CD14-positive monocyte (primary cell): ENCODE measurements around the gene U2SURP. TPM values are rescaled to one million over a fixed set of nuclear protein-coding genes. Genes with fewer than 3 reads are reported as not detected.

Experiments used
- DNase-seq, 3 donors: peaks; one replicate each; pipeline ENCODE4 v3.0.0-alpha.2; 2011 to 2022
- H2AFZ ChIP-seq: 2 replicates; pipeline ENCODE4 v1.6.0; 2012; ENCODE audit warnings: mild to moderate bottlenecking, low read depth, low read length, inconsistent platforms; ENCODE audit not compliant: insufficient read depth, poor library complexity, severe bottlenecking
- H3K27ac ChIP-seq, 2 donors: 1 replicate in 1 of 2; 2 replicates in 1 of 2; pipeline ENCODE4 v1.5.1; 2012 to 2013; ENCODE audit warnings: low read length in 2 of 2, control low read depth in 1 of 2, inconsistent platforms in 1 of 2, low read depth in 1 of 2, mild to moderate bottlenecking in 1 of 2
- H3K27me3 ChIP-seq, 2 donors: one replicate each; pipeline versions ENCODE4 v1.6.0 to v1.6.1; 2011 to 2013; ENCODE audit warnings: low read length in 2 of 2; ENCODE audit not compliant: control insufficient read depth in 2 of 2, insufficient read depth in 2 of 2
- H3K36me3 ChIP-seq, 2 donors: replicated peaks in 1 of 2; 1 replicate in 1 of 2; 2 replicates in 1 of 2; pipeline versions ENCODE4 v1.5.1 to v1.6.1; 2012 to 2013; ENCODE audit warnings: low read length in 2 of 2, control low read depth in 1 of 2, inconsistent platforms in 1 of 2, mild to moderate bottlenecking in 1 of 2; ENCODE audit not compliant: insufficient read depth in 2 of 2, control insufficient read depth in 1 of 2
- H3K4me1 ChIP-seq, 2 donors: 1 replicate in 1 of 2; 2 replicates in 1 of 2; pipeline versions ENCODE4 v1.5.1 to v1.6.1; 2012 to 2013; ENCODE audit warnings: low read length in 2 of 2, control low read depth in 1 of 2, inconsistent platforms in 1 of 2, mild to moderate bottlenecking in 1 of 2, moderate library complexity in 1 of 2; ENCODE audit not compliant: insufficient read depth in 2 of 2, control insufficient read depth in 1 of 2
- H3K4me2 ChIP-seq: replicated peaks from 2 replicates; pipeline ENCODE3; 2012; ENCODE audit warnings: low read length, moderate library complexity, mild to moderate bottlenecking; ENCODE audit not compliant: poor library complexity, severe bottlenecking; ENCODE audit errors: extremely low read depth
- H3K4me3 ChIP-seq, 3 experiments: fragments of 200-600 bp in 1 of 3; sonication (generic) in 1 of 3; replicated peaks in 1 of 3; 1 replicate in 2 of 3; 2 replicates in 1 of 3; pipeline ENCODE4 v1.5.1; 2011 to 2013; ENCODE audit warnings: low read length in 3 of 3, mild to moderate bottlenecking in 3 of 3, control low read depth in 2 of 3, low read depth in 2 of 3, inconsistent platforms in 1 of 3, moderate library complexity in 1 of 3
- H3K79me2 ChIP-seq: 2 replicates; pipeline ENCODE4 v1.6.0; 2012; ENCODE audit warnings: mild to moderate bottlenecking, control low read depth, inconsistent platforms, low read length, moderate library complexity; ENCODE audit not compliant: insufficient read depth
- H3K9ac ChIP-seq: 2 replicates; pipeline ENCODE4 v1.6.0; 2017; ENCODE audit warnings: low read length, mild to moderate bottlenecking; ENCODE audit not compliant: insufficient read depth, poor library complexity, severe bottlenecking
- H3K9me3 ChIP-seq, 2 donors: replicated peaks in 1 of 2; 1 replicate in 1 of 2; 2 replicates in 1 of 2; pipeline versions ENCODE4 v1.5.1 to v1.6.1; 2012 to 2013; ENCODE audit warnings: low read length in 2 of 2, control low read depth in 1 of 2; ENCODE audit not compliant: control insufficient read depth in 1 of 2, insufficient read depth in 1 of 2
- H4K20me1 ChIP-seq: 2 replicates; pipeline ENCODE4 v1.6.0; 2012; ENCODE audit warnings: mild to moderate bottlenecking, low read length, control low read depth, moderate library complexity; ENCODE audit not compliant: insufficient read depth
- H3K27ac Mint-ChIP-seq, 7 donors: one replicate each; pipeline ENCODE4 v1.8.0; 2020; ENCODE audit warnings: mild to moderate bottlenecking in 7 of 7, mixed read lengths in 7 of 7, moderate library complexity in 6 of 7, inconsistent platforms in 2 of 7
- H3K27me3 Mint-ChIP-seq, 3 donors: one replicate each; pipeline ENCODE4 v1.8.0; 2021 to 2022; ENCODE audit warnings: low read depth in 3 of 3, mild to moderate bottlenecking in 3 of 3, mixed read lengths in 3 of 3, moderate library complexity in 3 of 3, inconsistent platforms in 1 of 3
- H3K36me3 Mint-ChIP-seq, 2 donors: one replicate each; pipeline ENCODE4 v1.8.0; 2020; ENCODE audit warnings: mixed read lengths in 2 of 2, inconsistent platforms in 1 of 2, mild to moderate bottlenecking in 1 of 2
- H3K4me1 Mint-ChIP-seq: one replicate; pipeline ENCODE4 v1.8.0; 2020; ENCODE audit warnings: mild to moderate bottlenecking, mixed read lengths
- H3K4me3 Mint-ChIP-seq, 2 donors: one replicate each; pipeline ENCODE4 v1.8.0; 2020; ENCODE audit warnings: mild to moderate bottlenecking in 2 of 2, mixed read lengths in 2 of 2, moderate library complexity in 1 of 2
- H3K9me3 Mint-ChIP-seq, 7 donors: one replicate each; pipeline ENCODE4 v1.8.0; 2020 to 2022; ENCODE audit warnings: mixed read lengths in 7 of 7, mild to moderate bottlenecking in 6 of 7, moderate library complexity in 6 of 7, inconsistent platforms in 2 of 7
- WGBS: methylation state at CpG from one replicate; pipeline ENCODE4 v1.1.5; 2013; ENCODE audit warnings: missing lambda C conversion rate; ENCODE audit not compliant: insufficient coverage; 5-methylcytosine and 5-hydroxymethylcytosine counted together
- intact Hi-C, 2 donors: fragments of 100-400 bp; cut with micrococcal nuclease; formaldehyde crosslinking; loops; one replicate each; pipeline versions ENCODE4 v1.15.0 to v1.15.1; 2023
- polyA plus RNA-seq, 3 donors: library from polyadenylated mRNA; depleted of rRNA in 1 of 3; unstranded in 2 of 3; stranded (reverse) in 1 of 3; fragments of 300-500 nt in 2 of 3; fragments of >200 nt in 1 of 3; fragmentation: Illumina TruSeq in 2 of 3; gene quantifications; 1 replicate in 2 of 3; 2 replicates in 1 of 3; pipeline ENCODE4 v1.2.3, GENCODE V29; 2012 to 2021
- TF ChIP-seq, protein P1 (sequence below): fragments of 200-600 bp; IDR thresholded peaks from one replicate; pipeline ENCODE4 v1.8.0; 2022; ENCODE audit warnings: antibody characterized with exemption, mild to moderate bottlenecking

U2SURP gene
- polyA plus RNA-seq, 3 donors = 21.1 to 70.4 (median 51.4) TPM

DNA sequence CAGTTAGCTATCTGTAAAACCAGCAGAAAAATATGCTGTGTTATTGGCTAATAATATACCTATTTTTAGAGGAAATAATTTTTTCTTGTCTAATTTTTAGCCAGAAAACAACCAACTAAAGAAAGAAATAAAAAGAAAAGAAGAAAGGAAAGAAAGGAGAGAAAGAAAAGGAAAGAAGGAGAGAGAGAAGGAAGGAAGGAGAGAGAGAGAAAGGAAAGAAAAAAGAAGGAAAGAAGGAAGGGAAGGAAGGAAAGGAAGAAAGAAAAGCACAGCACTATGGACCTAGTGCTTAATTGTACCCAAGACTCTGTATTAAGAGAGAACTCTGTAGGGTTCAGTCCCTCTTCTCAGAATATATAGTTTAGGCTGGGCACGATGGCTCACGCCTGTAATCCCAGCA, 34.6 kb upstream of the U2SURP start:
- no CpG with 5 or more reads among the region's 2 CpGs for WGBS
- Mint-ChIP-seq H3K27ac (no peak overlapping the region), H3K4me1 (peaks cover 19% of the 10 kb centered on the region), H3K4me3 (no peak overlapping the region), H3K27me3 (peaks cover 40 to 54% (median 48%) of the 10 kb centered on the region in 3 donors), H3K36me3 (peaks cover 12 to 13% of the 10 kb centered on the region in 2 donors), H3K9me3 (peaks cover 0 to 17% (median 15%) of the 10 kb centered on the region in 7 donors)
- Histone ChIP-seq H3K27ac (no peak overlapping the region), H2AFZ (no peak overlapping the region), H3K79me2 (no peaks in the 10 kb centered on the region), H3K4me1 (peaks cover 7 to 13% of the 10 kb centered on the region in 2 donors), H3K9ac (no peak overlapping the region), H3K4me2 (no peak overlapping the region), H3K27me3 (peaks cover 29 to 37% of the 10 kb centered on the region in 2 donors), H3K9me3 (peaks cover 0 to 11% of the 10 kb centered on the region in 2 donors), H4K20me1 (no peaks in the 10 kb centered on the region), H3K4me3 (no peak overlapping the region), H3K36me3 (no peaks in the 10 kb centered on the region)
- TF ChIP-seq, protein P1, sequence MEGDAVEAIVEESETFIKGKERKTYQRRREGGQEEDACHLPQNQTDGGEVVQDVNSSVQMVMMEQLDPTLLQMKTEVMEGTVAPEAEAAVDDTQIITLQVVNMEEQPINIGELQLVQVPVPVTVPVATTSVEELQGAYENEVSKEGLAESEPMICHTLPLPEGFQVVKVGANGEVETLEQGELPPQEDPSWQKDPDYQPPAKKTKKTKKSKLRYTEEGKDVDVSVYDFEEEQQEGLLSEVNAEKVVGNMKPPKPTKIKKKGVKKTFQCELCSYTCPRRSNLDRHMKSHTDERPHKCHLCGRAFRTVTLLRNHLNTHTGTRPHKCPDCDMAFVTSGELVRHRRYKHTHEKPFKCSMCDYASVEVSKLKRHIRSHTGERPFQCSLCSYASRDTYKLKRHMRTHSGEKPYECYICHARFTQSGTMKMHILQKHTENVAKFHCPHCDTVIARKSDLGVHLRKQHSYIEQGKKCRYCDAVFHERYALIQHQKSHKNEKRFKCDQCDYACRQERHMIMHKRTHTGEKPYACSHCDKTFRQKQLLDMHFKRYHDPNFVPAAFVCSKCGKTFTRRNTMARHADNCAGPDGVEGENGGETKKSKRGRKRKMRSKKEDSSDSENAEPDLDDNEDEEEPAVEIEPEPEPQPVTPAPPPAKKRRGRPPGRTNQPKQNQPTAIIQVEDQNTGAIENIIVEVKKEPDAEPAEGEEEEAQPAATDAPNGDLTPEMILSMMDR = no peak
- no peak for DNase-seq
- intact Hi-C loops = no loop called here

DNA sequence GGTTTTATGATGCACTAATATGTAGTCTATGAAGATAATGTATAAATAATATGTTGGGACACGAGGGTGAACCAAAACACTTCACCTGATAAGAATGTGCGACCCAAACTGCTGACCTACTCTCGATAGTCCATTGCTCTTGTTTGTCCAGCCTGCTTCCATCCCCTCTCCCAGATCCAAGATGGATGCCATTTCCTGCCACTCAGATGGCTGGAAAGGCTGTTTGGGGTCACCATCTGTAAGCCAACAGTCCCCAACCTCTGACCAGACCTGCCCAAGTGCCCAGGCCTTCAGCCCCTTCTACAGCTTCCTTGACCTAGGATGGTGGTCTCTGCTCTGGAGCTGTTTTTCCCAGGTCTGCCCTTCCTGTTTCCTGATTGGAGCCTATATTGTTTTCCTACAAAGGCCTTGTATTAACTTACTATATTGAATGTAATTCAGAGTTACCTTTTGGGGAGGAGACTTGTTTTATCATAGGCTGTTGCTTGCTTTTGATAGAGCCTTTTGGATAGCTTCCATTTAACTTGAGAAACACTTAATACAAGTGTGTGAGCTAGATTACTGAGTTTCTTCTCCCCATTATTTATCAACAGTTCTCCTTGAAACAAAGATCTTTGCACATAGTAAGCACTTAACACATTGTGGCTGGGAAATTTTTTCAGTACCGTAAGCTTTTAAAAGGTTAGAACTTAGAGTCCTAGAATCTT, 32.9 kb upstream of the U2SURP start:
- H3K4me3 Mint-ChIP-seq = no peak overlapping the region
- intact Hi-C loops = no loop called here
- DNase-seq = no peak
- no peak overlapping the region for H3K4me2 ChIP-seq
- no peaks in the 10 kb centered on the region for H3K36me3 ChIP-seq
- H2AFZ ChIP-seq = no peak overlapping the region
- 100% methylated on average over 3 of the region's 4 CpGs for WGBS
- TF ChIP-seq, protein P1 = no peak
- peaks cover 0 to 8% (median 4%) of the 10 kb centered on the region in 7 donors for H3K9me3 Mint-ChIP-seq
- H3K4me1 ChIP-seq = peaks cover 4 to 7% of the 10 kb centered on the region in 2 donors
- no peak overlapping the region for H3K4me3 ChIP-seq
- peaks cover 18 to 24% of the 10 kb centered on the region in 2 donors for H3K27me3 ChIP-seq
- peaks cover 29 to 46% (median 37%) of the 10 kb centered on the region in 3 donors for H3K27me3 Mint-ChIP-seq
- no peak overlapping the region for H3K27ac ChIP-seq
- no peaks in the 10 kb centered on the region for H3K9me3 ChIP-seq
- H3K4me1 Mint-ChIP-seq = peaks cover 15% of the 10 kb centered on the region
- H3K9ac ChIP-seq = no peak overlapping the region
- H3K27ac Mint-ChIP-seq = no peak overlapping the region
- H3K79me2 ChIP-seq = no peaks in the 10 kb centered on the region
- H4K20me1 ChIP-seq = no peaks in the 10 kb centered on the region
- peaks cover 5 to 6% of the 10 kb centered on the region in 2 donors for H3K36me3 Mint-ChIP-seq
